ENCODE results near the gene OTUD1. TPM values are rescaled to one million over a fixed set of nuclear protein-coding genes. Genes with fewer than 3 reads are reported as not detected.

Gene OTUD1, protein sequence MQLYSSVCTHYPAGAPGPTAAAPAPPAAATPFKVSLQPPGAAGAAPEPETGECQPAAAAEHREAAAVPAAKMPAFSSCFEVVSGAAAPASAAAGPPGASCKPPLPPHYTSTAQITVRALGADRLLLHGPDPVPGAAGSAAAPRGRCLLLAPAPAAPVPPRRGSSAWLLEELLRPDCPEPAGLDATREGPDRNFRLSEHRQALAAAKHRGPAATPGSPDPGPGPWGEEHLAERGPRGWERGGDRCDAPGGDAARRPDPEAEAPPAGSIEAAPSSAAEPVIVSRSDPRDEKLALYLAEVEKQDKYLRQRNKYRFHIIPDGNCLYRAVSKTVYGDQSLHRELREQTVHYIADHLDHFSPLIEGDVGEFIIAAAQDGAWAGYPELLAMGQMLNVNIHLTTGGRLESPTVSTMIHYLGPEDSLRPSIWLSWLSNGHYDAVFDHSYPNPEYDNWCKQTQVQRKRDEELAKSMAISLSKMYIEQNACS
- total RNA-seq = 4.9 and 5.3 TPM in 2 replicates

DNA sequence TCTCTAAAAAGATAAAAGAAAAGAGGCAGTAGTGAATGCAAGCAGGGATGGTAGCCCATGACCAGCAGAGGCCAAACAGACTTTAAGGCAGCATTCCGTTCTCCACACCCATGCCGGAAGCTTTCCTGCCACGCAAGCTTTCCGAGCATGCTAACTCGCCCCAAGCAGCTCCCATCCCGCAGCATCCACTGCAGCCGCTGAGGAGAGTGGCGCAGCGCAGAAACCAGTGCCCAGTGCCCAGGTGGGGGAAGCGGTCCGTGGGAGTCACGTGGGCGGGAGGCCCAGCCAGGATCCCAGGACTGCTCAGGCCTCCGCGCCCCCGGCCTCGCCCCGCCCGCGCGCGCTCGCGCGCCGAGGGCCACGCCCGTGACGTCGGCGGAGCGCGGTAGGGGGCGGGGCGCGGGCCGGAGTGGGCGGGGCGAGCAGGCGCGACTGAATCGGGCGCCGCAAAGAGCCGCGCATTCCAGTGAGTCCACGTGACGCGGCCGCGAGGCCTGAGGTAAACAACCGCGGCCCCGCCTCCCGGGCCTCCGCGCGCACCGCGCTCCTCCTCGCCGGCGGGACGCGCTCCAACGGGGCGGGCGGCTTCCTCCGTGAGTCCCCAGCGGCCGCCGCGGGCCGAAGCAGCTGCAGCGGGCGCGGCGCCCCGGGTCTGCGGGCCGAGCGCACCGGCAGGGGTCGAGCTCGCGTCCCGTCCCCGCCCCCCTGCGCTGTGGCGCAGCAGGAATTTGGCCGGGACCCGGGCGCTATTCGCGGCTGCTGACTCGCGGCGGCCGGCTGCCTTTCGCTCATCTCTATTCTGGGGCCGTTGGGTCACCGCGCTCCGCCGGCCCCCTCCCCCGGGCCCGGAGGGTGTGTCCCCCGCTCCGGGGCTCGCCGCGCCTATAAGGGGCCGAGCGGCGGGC is at the start of gene OTUD1:
Gene OTUD1, plus strand, starts transcription at position 529 of the 905 bp plus-strand sequence. CDS start 383 bp downstream, outside the sequence.

Other genes starting within 250 kb of the OTUD1 start
- gene PTF1A, start 246.8 kb upstream of the OTUD1 start, total RNA-seq = not detected in 2 replicates
- under 0.01 and 0.44 TPM in 2 replicates for gene C10orf67, start 94.3 kb upstream of the OTUD1 start, total RNA-seq

All from smooth muscle cell of trachea (primary cell).